22Rv1 (cell line): ENCODE measurements around the gene ANXA4.
"Not testable (repeated sequence)": the region's sequence is repeated elsewhere in the genome, so short reads cannot be mapped to it uniquely, and the experiment has no call there.

Experiments used
- ZFX ChIP-seq: fragments of 450-650 bp; IDR thresholded peaks from 2 replicates; pipeline ENCODE4 v1.6.1; 2017; ENCODE audit warnings: antibody characterized with exemption, borderline replicate concordance
- TF ChIP-seq, protein P1 (sequence below): fragments of 450-650 bp; IDR thresholded peaks from 2 replicates; pipeline ENCODE4 v1.5.1; 2017; ENCODE audit warnings: mild to moderate bottlenecking

GRCh38 chr2:69802781-69803367 lies 60.9 kb downstream of the ANXA4 start:
- TF ChIP-seq, protein P1, sequence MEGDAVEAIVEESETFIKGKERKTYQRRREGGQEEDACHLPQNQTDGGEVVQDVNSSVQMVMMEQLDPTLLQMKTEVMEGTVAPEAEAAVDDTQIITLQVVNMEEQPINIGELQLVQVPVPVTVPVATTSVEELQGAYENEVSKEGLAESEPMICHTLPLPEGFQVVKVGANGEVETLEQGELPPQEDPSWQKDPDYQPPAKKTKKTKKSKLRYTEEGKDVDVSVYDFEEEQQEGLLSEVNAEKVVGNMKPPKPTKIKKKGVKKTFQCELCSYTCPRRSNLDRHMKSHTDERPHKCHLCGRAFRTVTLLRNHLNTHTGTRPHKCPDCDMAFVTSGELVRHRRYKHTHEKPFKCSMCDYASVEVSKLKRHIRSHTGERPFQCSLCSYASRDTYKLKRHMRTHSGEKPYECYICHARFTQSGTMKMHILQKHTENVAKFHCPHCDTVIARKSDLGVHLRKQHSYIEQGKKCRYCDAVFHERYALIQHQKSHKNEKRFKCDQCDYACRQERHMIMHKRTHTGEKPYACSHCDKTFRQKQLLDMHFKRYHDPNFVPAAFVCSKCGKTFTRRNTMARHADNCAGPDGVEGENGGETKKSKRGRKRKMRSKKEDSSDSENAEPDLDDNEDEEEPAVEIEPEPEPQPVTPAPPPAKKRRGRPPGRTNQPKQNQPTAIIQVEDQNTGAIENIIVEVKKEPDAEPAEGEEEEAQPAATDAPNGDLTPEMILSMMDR = not testable (repeated sequence)
- TF ChIP-seq ZFX = not testable (repeated sequence)
